LHCN-M2 (cell line): ENCODE measurements around the gene RCOR1. TPM values are rescaled to one million over a fixed set of nuclear protein-coding genes. Genes with fewer than 3 reads are reported as not detected.
"Not testable (repeated sequence)": the region's sequence is repeated elsewhere in the genome, so short reads cannot be mapped to it uniquely, and the experiment has no call there.

Source experiments
- DNase-seq: peaks from one replicate; pipeline ENCODE4 v3.0.0-alpha.2; 2012; ENCODE audit warnings: low read depth
- polyA plus RNA-seq: library from polyadenylated mRNA; unstranded; fragments of >200 nt; gene quantifications from one replicate; pipeline ENCODE4 v1.2.1, GENCODE V29; 2012; ENCODE audit warnings: missing spikeins
- total RNA-seq: library from RNA; depleted of rRNA; stranded (reverse); fragments of >200 nt; gene quantifications from 2 replicates; pipeline ENCODE4 v1.2.3, GENCODE V29; 2014; rRNA removed

Gene RCOR1
- total RNA-seq, result 14.1 and 18.7 TPM in 2 replicates
- 8.5 TPM for polyA plus RNA-seq

GRCh38 chr14:102591944-102592762, at the start of gene RCOR1:
TSS of gene RCOR1 (plus strand) at chr14:102592649. CDS start at chr14:102592887, 238 bp downstream.
- DNase-seq, result peak; percentile 97

- no peak for DNase-seq
Measured at GRCh38 chr14:102544046-102544746, 48.3 kb upstream of the RCOR1 start.

GRCh38 chr14:102544747-102545460, 47.5 kb upstream of the RCOR1 start:
- DNase-seq, result no peak

GRCh38 chr14:102545461-102546265, 46.8 kb upstream of the RCOR1 start:
- no peak for DNase-seq

- no peak for DNase-seq
Measured at GRCh38 chr14:102548616-102549240, 43.7 kb upstream of the RCOR1 start.

GRCh38 chr14:102550927-102551401, 41.5 kb upstream of the RCOR1 start:
- not testable (repeated sequence) for DNase-seq

- DNase-seq, result no peak
Measured at GRCh38 chr14:102551995-102552705, 40.3 kb upstream of the RCOR1 start.

- peak; percentile 20 for DNase-seq
Measured at GRCh38 chr14:102554821-102555819, 37.3 kb upstream of the RCOR1 start.

GRCh38 chr14:102556098-102556677, 36.3 kb upstream of the RCOR1 start:
- DNase-seq, result no peak

- no peak for DNase-seq
Measured at GRCh38 chr14:102557434-102558226, 34.8 kb upstream of the RCOR1 start.

- DNase-seq, result no peak
Measured at GRCh38 chr14:102558556-102558955, 33.9 kb upstream of the RCOR1 start.

- DNase-seq, result peak; percentile 83
Measured at GRCh38 chr14:102560458-102561261, 31.8 kb upstream of the RCOR1 start.

GRCh38 chr14:102565331-102565887, 27.0 kb upstream of the RCOR1 start:
- no peak for DNase-seq

GRCh38 chr14:102565959-102566358, 26.5 kb upstream of the RCOR1 start:
- DNase-seq, result no peak

GRCh38 chr14:102568115-102568614, 24.3 kb upstream of the RCOR1 start:
- no peak for DNase-seq
